ENCODE results near the gene CCDC177.

Gene CCDC177

GRCh38 chr14:69573831-69574262 is 824 bp downstream of the CCDC177 start:
- DNase-seq (ENCODE audit: extremely low read depth, low read depth): no peak
- no peak overlapping the region for H3K4me3 ChIP-seq (replicated peaks; ENCODE audit: low read depth, low read length)
- TF ChIP-seq CTCF (IDR thresholded peaks at IDR 0.05; ENCODE audit: low read depth, low read length, missing control alignments): no peak

- DNase-seq (ENCODE audit: extremely low read depth, low read depth): no peak
- H3K4me3 ChIP-seq (replicated peaks; ENCODE audit: low read depth, low read length): no peak overlapping the region
- no peak for TF ChIP-seq CTCF (IDR thresholded peaks at IDR 0.05; ENCODE audit: low read depth, low read length, missing control alignments)
Measured at GRCh38 chr14:69573205-69573830, 1.4 kb downstream of the CCDC177 start.

- H3K4me3 ChIP-seq (replicated peaks; ENCODE audit: low read depth, low read length): no peak overlapping the region
- DNase-seq (ENCODE audit: extremely low read depth, low read depth): no peak
- no peak for TF ChIP-seq CTCF (IDR thresholded peaks at IDR 0.05; ENCODE audit: low read depth, low read length, missing control alignments)
Measured at GRCh38 chr14:69572841-69573135, 1.9 kb downstream of the CCDC177 start.

- no peak overlapping the region for H3K4me3 ChIP-seq (replicated peaks; ENCODE audit: low read depth, low read length)
- TF ChIP-seq CTCF (IDR thresholded peaks at IDR 0.05; ENCODE audit: low read depth, low read length, missing control alignments): no peak
- no peak for DNase-seq (ENCODE audit: extremely low read depth, low read depth)
Measured at GRCh38 chr14:69572030-69572840, 2.4 kb downstream of the CCDC177 start.

- H3K4me3 ChIP-seq (replicated peaks; ENCODE audit: low read depth, low read length): no peak overlapping the region
- no peak for DNase-seq (ENCODE audit: extremely low read depth, low read depth)
- no peak for TF ChIP-seq CTCF (IDR thresholded peaks at IDR 0.05; ENCODE audit: low read depth, low read length, missing control alignments)
Measured at GRCh38 chr14:69571449-69572029, 3.1 kb downstream of the CCDC177 start.

- H3K4me3 ChIP-seq (replicated peaks; ENCODE audit: low read depth, low read length): no peak overlapping the region
Measured at GRCh38 chr14:69570836-69571330, 3.8 kb downstream of the CCDC177 start.

More at GRCh38 chr14:69570836-69571330, 3.8 kb downstream of the CCDC177 start:
- DNase-seq (ENCODE audit: extremely low read depth, low read depth): no peak
- TF ChIP-seq CTCF (IDR thresholded peaks at IDR 0.05; ENCODE audit: low read depth, low read length, missing control alignments): no peak

All from HFF-Myc (cell line).